Activated T-helper 17 cell treated with anti-CD3 and anti-CD28 coated beads, Interleukin-2, amount 50 U/mL, for 72 hours (primary cell): Measurements from ENCODE around the gene TSPEAR. TPM values are rescaled to one million over a fixed set of nuclear protein-coding genes. Genes with fewer than 3 reads are reported as not detected.
A peak's percentile ranks its signal among the peaks of the same experiment; 100 is the strongest.

Experiments used
- ATAC-seq: fragments of 150-1000 bp; cut with Tn5 transposase; replicated peaks from 2 replicates; pipeline ENCODE4 v1.10.0; 2021; ENCODE audit warnings: mild to moderate bottlenecking, moderate library complexity
- H3K27ac Mint-ChIP-seq: one replicate; pipeline ENCODE4 v1.8.0; 2022; ENCODE audit warnings: mixed read lengths
- H3K27me3 Mint-ChIP-seq: one replicate; pipeline ENCODE4 v1.8.0; 2022; ENCODE audit warnings: mixed read lengths
- H3K36me3 Mint-ChIP-seq: one replicate; pipeline ENCODE4 v1.8.0; 2022; ENCODE audit warnings: low read depth, mild to moderate bottlenecking, mixed read lengths
- H3K4me1 Mint-ChIP-seq: one replicate; pipeline ENCODE4 v1.8.0; 2022; ENCODE audit warnings: mixed read lengths
- H3K4me3 Mint-ChIP-seq: one replicate; pipeline ENCODE4 v1.8.0; 2022; ENCODE audit warnings: mild to moderate bottlenecking, mixed read lengths
- H3K9me3 Mint-ChIP-seq: one replicate; pipeline ENCODE4 v1.8.0; 2022; ENCODE audit warnings: mixed read lengths
- total RNA-seq, 2 donors: library from RNA; stranded (reverse); gene quantifications; one replicate each; pipeline ENCODE4 v1.2.3, GENCODE V29; 2022

TSPEAR gene
- total RNA-seq, 2 donors from 2014 or later: 0.08 TPM; not detected in 1

- H3K27ac Mint-ChIP-seq: no peak overlapping the region
- H3K36me3 Mint-ChIP-seq: no peaks in the 10 kb centered on the region
- H3K4me1 Mint-ChIP-seq: no peaks in the 10 kb centered on the region
- ATAC-seq: no peak
- no peak overlapping the region for H3K4me3 Mint-ChIP-seq
- peaks cover 8% of the 10 kb centered on the region for H3K27me3 Mint-ChIP-seq
- no peaks in the 10 kb centered on the region for H3K9me3 Mint-ChIP-seq
Observed at GRCh38 chr21:44527156-44527982, 184.0 kb downstream of the TSPEAR start.

DNA sequence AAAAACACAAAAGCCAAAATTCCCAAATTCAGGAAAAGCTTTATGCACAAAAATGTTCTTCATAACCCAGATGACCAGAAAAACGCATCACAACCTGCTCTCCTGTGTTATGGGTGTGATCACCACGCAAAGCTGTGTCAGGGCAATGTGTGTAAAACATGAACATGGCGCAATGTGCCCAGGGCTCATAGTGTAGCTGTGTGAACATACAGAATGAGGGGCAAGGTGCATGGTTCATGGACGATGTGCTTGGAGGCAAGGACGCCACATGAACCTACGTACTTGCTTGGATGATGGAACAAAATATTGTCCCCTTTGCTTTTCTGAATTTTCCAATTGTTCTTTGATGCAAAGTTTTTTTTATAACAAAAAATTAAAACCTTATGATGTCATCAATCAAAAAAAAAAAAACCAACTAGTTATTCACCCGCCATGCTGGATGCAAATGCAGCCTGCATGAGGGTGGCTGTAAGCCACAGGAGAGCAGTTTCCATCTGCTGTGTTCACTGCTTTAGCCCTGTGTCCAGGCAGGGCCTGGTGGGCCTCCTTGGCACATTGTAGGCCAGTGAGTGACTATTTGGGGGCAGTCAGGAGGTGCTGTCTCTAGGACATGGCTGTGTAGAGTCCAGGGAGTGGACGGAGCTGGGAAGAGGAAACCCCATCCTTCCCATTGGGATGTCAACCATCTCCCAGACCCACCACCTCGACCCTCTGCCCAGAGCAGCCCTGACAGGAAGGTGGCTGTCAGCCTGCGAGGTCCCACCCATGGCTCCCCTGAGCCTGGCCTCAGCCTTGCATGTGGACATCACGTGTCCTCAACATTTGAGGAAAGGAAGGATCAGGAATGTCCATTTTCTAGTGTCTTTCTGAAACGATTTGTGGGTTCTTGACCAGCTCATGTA, 185.0 kb downstream of the TSPEAR start:
- Mint-ChIP-seq H3K4me1 (no peaks in the 10 kb centered on the region), H3K27ac (no peak overlapping the region), H3K27me3 (peaks cover 5% of the 10 kb centered on the region), H3K36me3 (no peaks in the 10 kb centered on the region), H3K9me3 (no peaks in the 10 kb centered on the region), H3K4me3 (no peak overlapping the region)
- ATAC-seq: no peak

DNA sequence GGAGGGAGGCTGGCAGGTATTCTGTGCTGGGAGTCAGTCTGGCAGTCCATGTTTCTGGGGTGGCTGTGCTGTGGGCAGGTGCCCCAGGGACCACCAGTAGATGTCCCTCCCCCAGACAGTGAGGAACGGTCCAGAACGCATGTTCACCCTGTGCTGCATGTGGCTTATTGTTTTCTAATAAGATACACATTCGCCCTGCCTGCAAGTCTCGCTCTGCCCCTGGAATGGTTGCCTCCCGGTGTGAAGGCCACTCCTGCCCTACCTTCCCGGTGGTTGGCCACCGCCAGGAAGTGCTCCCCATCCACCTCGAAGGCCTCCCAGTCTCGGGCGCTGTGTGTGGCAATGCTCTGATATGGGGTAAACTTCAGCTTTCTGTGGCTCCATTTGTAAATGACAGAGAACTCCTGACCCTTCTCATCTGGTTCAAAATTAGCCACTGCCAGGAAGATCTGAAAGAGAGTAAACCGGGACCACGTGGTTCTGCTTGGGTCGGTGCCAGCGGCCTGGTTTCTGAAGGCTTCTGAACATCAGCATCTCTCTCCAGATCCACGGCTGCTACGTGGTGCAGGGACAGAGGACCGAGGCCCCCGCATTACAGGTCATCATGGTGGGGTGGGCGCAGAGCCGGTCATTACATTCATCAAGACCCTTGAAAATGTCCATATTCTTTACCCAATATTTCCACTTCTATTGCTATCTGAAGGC, 185.8 kb downstream of the TSPEAR start:
- Mint-ChIP-seq H3K36me3 (no peaks in the 10 kb centered on the region), H3K4me1 (no peaks in the 10 kb centered on the region), H3K27ac (no peak overlapping the region), H3K9me3 (no peaks in the 10 kb centered on the region), H3K27me3 (peaks cover 5% of the 10 kb centered on the region), H3K4me3 (no peak overlapping the region)
- ATAC-seq: no peak

DNA sequence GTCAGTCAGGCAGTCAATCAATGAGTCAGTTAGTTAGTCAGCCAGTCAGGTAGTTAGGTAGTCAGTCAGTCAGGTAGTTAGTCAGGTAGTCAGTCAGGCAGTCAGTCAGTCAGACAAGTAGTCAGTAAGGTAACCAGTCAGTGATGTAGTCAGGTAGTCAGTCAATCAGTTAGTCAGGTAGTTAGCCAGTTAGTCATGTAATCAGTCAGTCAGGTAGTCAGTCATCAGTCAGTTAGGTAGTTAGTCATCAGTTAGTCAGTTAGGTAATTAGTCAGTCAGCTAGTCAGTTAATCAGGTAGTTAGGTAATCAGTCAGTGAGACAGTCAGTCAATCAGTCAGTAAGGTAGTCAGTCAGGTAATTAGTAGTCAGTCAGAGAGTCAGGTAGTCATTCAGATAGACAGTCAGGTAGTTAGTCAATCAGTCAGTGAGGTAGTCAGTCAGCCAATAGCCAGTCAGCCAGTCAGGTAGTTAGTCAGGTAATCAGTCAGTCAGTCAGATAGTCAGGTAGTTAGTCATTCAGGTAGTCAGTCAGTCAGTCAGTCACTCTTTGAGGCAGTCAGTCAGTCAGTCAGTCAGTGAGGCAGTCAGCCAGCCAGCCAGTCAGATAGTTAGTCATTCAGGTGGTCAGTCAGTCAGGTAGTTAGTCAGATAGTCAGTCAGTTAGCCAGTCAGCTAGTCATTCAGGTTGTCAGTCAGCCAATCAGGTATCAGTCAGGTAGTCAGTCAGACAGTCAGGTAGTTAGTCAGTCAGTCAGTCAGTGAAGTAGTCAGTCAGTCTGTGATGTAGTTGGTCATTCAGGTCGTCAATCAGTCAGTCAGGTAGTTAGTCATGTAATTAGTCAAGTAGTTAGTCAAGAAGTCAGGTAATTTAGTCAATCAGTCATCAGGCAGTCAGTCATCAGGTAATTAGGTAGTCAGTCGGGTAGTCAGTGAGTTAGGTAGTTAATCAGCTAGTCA, 186.7 kb downstream of the TSPEAR start:
- H3K9me3 Mint-ChIP-seq: no peaks in the 10 kb centered on the region
- H3K27ac Mint-ChIP-seq: no peak overlapping the region

DNA sequence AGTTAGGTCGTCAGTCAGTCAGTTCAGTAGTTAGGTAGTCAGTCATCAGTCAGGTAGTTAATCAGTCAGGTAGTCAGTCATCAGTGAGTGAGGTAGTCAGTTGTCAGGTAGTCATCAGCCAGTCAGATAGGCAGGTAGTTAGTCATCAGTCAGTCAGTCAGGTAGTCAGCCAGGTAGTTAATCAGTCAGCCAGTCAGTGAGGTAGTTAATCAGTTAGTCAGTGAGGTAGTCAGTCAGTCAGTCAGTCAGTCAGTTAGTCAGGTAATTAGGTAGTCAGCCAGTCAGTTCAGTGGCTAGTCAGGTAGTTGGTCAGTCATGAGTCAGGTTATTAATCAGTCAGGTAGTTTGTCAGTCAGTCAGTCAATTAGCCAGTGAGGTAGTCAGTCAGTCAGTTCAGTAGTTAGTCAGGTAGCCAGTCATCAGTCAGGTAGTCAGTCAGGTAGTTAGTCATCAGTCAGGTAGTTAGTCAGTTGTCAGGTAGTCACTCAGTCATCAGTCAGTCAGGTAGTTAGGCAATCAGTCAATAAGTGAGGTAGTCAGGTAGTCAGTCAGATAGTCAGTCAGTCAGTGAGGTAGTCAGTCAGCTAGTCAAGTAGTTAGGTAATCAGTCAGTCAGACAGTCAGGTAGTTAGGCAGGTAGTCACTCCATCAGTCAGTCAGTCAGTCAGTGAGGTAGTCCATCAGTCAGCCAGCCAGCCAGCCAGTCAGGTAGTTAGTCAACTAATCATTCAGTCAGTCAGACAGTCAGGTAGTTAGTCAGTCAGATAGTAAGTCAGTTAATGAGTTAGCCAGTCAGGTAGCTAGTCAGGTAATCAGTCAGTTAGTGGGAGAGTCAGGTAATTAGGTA, 187.6 kb downstream of the TSPEAR start:
- ATAC-seq: peak; percentile 16
- no peak overlapping the region for H3K27ac Mint-ChIP-seq
- no peak overlapping the region for H3K4me3 Mint-ChIP-seq
- no peaks in the 10 kb centered on the region for H3K27me3 Mint-ChIP-seq
- H3K36me3 Mint-ChIP-seq: no peaks in the 10 kb centered on the region
- H3K4me1 Mint-ChIP-seq: no peaks in the 10 kb centered on the region
- H3K9me3 Mint-ChIP-seq: no peaks in the 10 kb centered on the region

More for the DNA sequence above, 186.7 kb downstream of the TSPEAR start:
- Mint-ChIP-seq H3K36me3 (no peaks in the 10 kb centered on the region), H3K4me3 (no peak overlapping the region), H3K27me3 (no peaks in the 10 kb centered on the region), H3K4me1 (no peaks in the 10 kb centered on the region)
- peak; percentile 34 for ATAC-seq

- no peak overlapping the region for H3K27ac Mint-ChIP-seq
- no peak for ATAC-seq
- no peak overlapping the region for H3K4me3 Mint-ChIP-seq
- no peaks in the 10 kb centered on the region for H3K4me1 Mint-ChIP-seq
- no peaks in the 10 kb centered on the region for H3K36me3 Mint-ChIP-seq
- H3K9me3 Mint-ChIP-seq: peaks cover 3% of the 10 kb centered on the region
- no peaks in the 10 kb centered on the region for H3K27me3 Mint-ChIP-seq
Observed at GRCh38 chr21:44522753-44523204, 188.6 kb downstream of the TSPEAR start.

DNA sequence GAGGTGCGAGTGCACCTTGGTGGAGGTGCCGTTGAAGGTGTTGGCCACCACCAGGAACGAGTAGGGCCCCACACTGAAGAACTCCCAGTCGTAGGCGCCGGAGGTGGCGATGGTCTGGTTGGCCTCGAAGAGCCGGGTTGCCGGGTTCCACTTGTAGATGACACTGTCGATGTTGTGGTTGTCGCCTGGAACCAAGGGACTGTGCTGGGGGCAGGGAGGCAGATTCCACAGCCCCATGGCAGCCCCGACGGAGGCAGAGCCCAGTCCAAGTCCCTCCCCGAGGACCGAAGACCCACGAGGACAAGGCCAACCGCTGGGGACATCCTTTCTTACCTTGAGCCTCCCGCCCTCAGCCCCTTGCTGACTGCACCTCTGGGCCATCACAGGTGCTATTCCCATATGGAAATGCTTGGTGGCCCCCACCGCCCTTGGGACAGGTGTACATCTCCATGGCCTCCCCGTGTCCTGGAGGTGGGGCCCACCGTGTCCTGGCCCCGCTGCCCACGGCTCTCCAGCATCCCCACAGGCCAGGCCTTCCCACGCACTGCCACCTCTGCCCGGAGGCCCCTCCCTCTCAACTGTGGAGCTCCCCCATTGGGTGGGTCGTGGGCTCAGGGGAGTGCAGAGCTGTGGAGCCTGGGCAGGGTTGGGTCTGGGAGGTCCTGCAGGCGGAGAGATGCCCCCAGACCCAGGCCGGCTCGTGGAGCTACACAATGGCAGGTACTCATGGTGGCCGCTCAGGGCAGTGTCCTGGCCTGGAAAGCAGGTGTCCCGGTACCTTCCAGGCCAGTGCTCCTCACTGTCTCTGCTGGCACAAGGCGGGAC, 189.2 kb downstream of the TSPEAR start:
- Mint-ChIP-seq H3K4me3 (no peak overlapping the region), H3K27me3 (no peaks in the 10 kb centered on the region), H3K27ac (no peak overlapping the region), H3K4me1 (no peaks in the 10 kb centered on the region), H3K36me3 (no peaks in the 10 kb centered on the region), H3K9me3 (peaks cover 4% of the 10 kb centered on the region)
- ATAC-seq: no peak

GRCh38 chr21:44521301-44521927, 190.0 kb downstream of the TSPEAR start:
- no peak for ATAC-seq
- Mint-ChIP-seq H3K9me3 (peaks cover 4% of the 10 kb centered on the region), H3K4me1 (no peaks in the 10 kb centered on the region), H3K4me3 (no peak overlapping the region), H3K27me3 (no peaks in the 10 kb centered on the region), H3K27ac (no peak overlapping the region), H3K36me3 (no peaks in the 10 kb centered on the region)

DNA sequence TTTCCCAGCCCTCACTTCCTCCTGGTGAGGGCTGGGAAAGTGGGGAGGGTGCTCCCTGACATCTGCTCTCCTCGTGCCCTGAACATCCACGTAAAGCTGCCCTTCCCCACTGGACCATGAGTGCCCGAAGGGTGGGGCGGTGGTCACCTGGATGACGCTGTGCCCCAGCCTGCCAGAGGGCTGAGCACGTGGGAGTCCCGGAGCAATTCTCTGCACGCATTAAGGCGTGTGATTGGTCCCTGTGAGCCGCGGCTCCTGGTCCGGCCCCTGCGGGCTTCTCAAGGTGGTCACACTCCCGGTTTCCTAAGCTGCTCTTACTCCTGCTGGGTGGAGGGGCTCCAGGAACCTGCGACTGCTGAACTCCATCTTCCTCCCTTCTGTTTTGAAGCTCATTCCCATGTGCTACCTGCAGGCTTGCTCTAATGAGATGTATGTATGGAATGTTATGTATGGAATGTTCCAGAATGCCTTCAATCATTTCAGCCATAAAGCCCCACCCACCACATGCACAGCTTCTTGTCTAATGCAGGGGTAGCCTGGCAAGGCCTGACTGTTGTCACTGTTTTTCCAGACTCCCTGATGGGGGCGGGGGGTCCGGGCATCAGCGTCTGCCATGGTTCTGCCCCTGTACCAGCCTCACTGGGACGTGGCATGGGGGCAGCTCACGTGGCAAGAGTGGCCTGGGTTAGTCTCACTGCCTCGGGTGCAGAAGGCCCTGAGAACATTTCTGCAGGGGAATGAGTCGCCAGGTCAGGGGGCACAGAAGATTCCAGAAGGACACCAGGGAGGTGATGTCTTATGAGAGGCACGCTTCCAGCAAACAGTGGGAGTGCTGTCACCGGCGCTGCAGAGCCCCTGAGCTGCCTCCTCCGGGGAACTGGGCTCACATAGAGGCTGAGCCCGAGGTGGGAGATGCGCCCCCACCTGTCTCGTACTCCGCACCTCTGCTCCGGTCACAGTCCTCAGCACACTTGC, 190.8 kb downstream of the TSPEAR start:
- Mint-ChIP-seq H3K4me3 (no peak overlapping the region), H3K9me3 (peaks cover 4% of the 10 kb centered on the region), H3K4me1 (no peaks in the 10 kb centered on the region), H3K27me3 (no peaks in the 10 kb centered on the region), H3K36me3 (no peaks in the 10 kb centered on the region), H3K27ac (no peak overlapping the region)
- no peak for ATAC-seq

DNA sequence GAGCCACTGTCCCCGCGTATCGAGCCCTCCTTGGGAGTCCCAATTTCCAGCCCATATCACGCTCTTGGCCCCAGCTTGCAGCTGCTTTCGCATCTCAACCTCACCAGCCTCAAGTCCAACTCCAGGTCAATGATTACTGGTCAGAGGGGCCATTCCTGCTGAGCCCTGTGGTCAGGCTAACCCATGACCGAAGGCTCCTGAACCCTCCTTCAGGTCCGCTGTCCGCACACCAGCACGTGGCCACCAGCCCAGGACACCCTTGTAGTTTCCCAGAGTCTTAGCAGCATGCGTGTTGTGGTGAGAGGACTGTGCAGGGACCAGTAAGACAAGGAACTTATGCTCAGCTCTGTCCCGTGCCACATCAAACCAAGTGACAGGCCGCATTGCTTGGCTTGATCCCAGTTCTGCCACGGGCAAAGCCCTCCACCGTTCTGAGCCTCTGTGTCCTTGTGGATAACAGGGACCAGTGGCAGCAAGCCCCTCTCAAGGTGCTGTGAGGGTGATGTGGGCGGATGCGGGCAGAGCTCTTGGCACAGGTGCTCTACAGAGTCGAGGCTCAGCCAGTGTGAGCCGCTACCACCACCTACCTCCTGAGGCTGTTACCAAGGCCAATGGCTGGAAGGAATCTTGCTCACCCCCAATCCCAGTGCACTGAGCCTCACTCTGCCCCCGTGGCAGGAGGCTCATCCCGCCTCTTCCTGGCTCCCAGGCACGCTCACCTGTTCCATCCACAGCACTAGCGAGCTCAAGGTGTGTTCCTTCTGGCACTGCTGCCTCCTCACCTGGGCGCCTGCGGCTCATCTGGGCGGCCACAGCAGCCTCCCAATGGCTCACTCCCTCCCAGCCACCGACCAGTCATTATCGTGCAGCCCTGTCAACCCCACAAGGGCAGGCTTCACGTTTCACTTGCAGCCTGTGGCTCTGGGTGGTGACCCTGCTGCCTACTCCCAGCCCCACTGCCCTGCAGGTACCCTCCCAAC, 191.7 kb downstream of the TSPEAR start:
- Mint-ChIP-seq H3K4me3 (no peak overlapping the region), H3K9me3 (peaks cover 4% of the 10 kb centered on the region)

More for the DNA sequence above, 191.7 kb downstream of the TSPEAR start:
- Mint-ChIP-seq H3K4me1 (no peaks in the 10 kb centered on the region), H3K27ac (no peak overlapping the region), H3K27me3 (no peaks in the 10 kb centered on the region), H3K36me3 (no peaks in the 10 kb centered on the region)
- no peak for ATAC-seq
